Endothelial cell of umbilical vein (primary cell): ENCODE measurements around the gene SMIM11. TPM values are rescaled to one million over a fixed set of nuclear protein-coding genes. Genes with fewer than 3 reads are reported as not detected.

Experiments
- BruUV-seq: library from RNA; stranded (reverse); fragments of 400-500 nt; replicated peaks from 2 replicates; lab custom pipeline; 2021; lab: Mats Ljungman, UMichigan
- CTCF ChIA-PET: fragments of 300-600, 350-600 bp; sonication (Branson Sonifier 250); formaldehyde crosslinking; loops from one replicate; lab custom pipeline; 2021; ENCODE audit warnings: antibody characterized with exemption, inconsistent platforms; lab: Charles Lee
- POLR2A ChIA-PET: fragments of 300-600, 350-600 bp; sonication (Branson Sonifier 250); formaldehyde crosslinking; loops from one replicate; lab custom pipeline; 2021; ENCODE audit warnings: antibody characterized with exemption, inconsistent platforms; lab: Charles Lee
- DNase-seq: peaks from one replicate; pipeline ENCODE4 v3.0.0-alpha.2; 2011; ENCODE audit warnings: low read depth, low spot score
- FAIRE-seq: peaks from 2 replicates; lab custom pipeline; 2011; peaks lifted over from hg19 to GRCh38; lab: Jason Lieb, UNC
- H2AFZ ChIP-seq: 2 replicates; pipeline ENCODE4 v1.6.0; 2012; ENCODE audit warnings: low read depth, low read length, control low read depth, inconsistent platforms
- H3K27ac ChIP-seq: 2 replicates; pipeline ENCODE4 v1.5.1; 2011; ENCODE audit warnings: low read depth, mild to moderate bottlenecking, control low read depth, low read length, moderate library complexity; ENCODE audit not compliant: insufficient read depth
- H3K27me3 ChIP-seq, 2 experiments: 2 replicates each; pipeline versions ENCODE4 v1.6.0 to v1.6.1; 2011; ENCODE audit warnings: low read length in 2 of 2, mixed read lengths in 1 of 2; ENCODE audit not compliant: control insufficient read depth in 2 of 2, insufficient read depth in 2 of 2
- H3K36me3 ChIP-seq, 2 experiments: 2 replicates in 1 of 2; 3 replicates in 1 of 2; pipeline ENCODE4 v1.5.1; 2011; ENCODE audit warnings: low read length in 2 of 2, mild to moderate bottlenecking in 1 of 2, moderate library complexity in 1 of 2; ENCODE audit not compliant: control insufficient read depth in 2 of 2, insufficient read depth in 2 of 2; ENCODE audit errors: extremely low read depth in 1 of 2
- H3K4me1 ChIP-seq: 3 replicates; pipeline ENCODE4 v1.5.1; 2011; ENCODE audit warnings: mild to moderate bottlenecking, low read length; ENCODE audit not compliant: control insufficient read depth, insufficient read depth; ENCODE audit errors: extremely low read depth
- H3K4me2 ChIP-seq: 2 replicates; pipeline ENCODE4 v1.6.1; 2011; ENCODE audit warnings: low read length, control low read depth, mixed read lengths; ENCODE audit not compliant: insufficient read depth
- H3K4me3 ChIP-seq, 3 experiments: fragments of 200-600 bp in 1 of 3; sonication (generic), shearing (Covaris generic) in 1 of 3; replicated peaks in 1 of 3; 2 replicates each; pipeline ENCODE4 v1.5.1; 2011 to 2016; ENCODE audit warnings: control low read depth in 3 of 3, low read length in 3 of 3, mild to moderate bottlenecking in 2 of 3, inconsistent platforms in 1 of 3, low read depth in 1 of 3, moderate library complexity in 1 of 3; ENCODE audit not compliant: insufficient read depth in 1 of 3
- H3K79me2 ChIP-seq: 2 replicates; pipeline ENCODE4 v1.6.0; 2012; ENCODE audit warnings: low read length, inconsistent platforms; ENCODE audit not compliant: control insufficient read depth, insufficient read depth
- H3K9ac ChIP-seq: replicated peaks from 2 replicates; pipeline ENCODE3; 2011; ENCODE audit warnings: low read length, control low read depth; ENCODE audit not compliant: insufficient read depth; ENCODE audit errors: extremely low read depth
- H3K9me1 ChIP-seq: replicated peaks from 3 replicates; pipeline ENCODE4 v1.6.0; 2011; ENCODE audit warnings: mild to moderate bottlenecking, low read length; ENCODE audit not compliant: control insufficient read depth, insufficient read depth; ENCODE audit errors: extremely low read depth
- H3K9me3 ChIP-seq: replicated peaks from 2 replicates; pipeline ENCODE4 v1.5.1; 2012; ENCODE audit warnings: low read length, inconsistent platforms; ENCODE audit not compliant: control insufficient read depth, insufficient read depth
- H4K20me1 ChIP-seq: replicated peaks from 2 replicates; pipeline ENCODE3; 2011; ENCODE audit warnings: mild to moderate bottlenecking, low read length; ENCODE audit not compliant: control insufficient read depth, insufficient read depth; ENCODE audit errors: extremely low read depth
- CTCF ChIP-seq, 2 donors: IDR thresholded peaks; 1 replicate in 1 of 2; 2 replicates in 1 of 2; pipeline ENCODE4 v1.5.1; 2011; ENCODE audit warnings: low read length in 2 of 2, mild to moderate bottlenecking in 2 of 2, moderate library complexity in 2 of 2, control low read depth in 1 of 2, inconsistent platforms in 1 of 2, low read depth in 1 of 2; ENCODE audit not compliant: insufficient read depth in 1 of 2; ENCODE audit errors: extremely low read depth in 1 of 2
- EZH2 ChIP-seq: IDR thresholded peaks from 2 replicates; pipeline ENCODE4 v1.6.1; 2012; ENCODE audit warnings: borderline replicate concordance, low read depth, mild to moderate bottlenecking, moderate library complexity, low read length, inconsistent platforms; ENCODE audit not compliant: severe bottlenecking
- FOS ChIP-seq: IDR thresholded peaks from 2 replicates; pipeline ENCODE4 v1.6.1; 2011; ENCODE audit warnings: mild to moderate bottlenecking, low read length, moderate library complexity, borderline replicate concordance; ENCODE audit not compliant: insufficient read depth
- GATA2 ChIP-seq: IDR thresholded peaks from 2 replicates; pipeline ENCODE4 v1.7.0; 2011; ENCODE audit warnings: low read depth, mild to moderate bottlenecking, moderate library complexity, mixed read lengths, low read length; ENCODE audit not compliant: insufficient read length, insufficient read depth
- JUN ChIP-seq: IDR thresholded peaks from 2 replicates; pipeline ENCODE4 v1.6.1; 2011; ENCODE audit warnings: borderline replicate concordance, low read depth; ENCODE audit not compliant: insufficient read length, insufficient read depth
- MAX ChIP-seq: IDR thresholded peaks from 2 replicates; pipeline ENCODE4 v1.6.1; 2011; ENCODE audit not compliant: insufficient read depth, insufficient read length
- MYC ChIP-seq: IDR thresholded peaks from one replicate; pipeline ENCODE4 v1.6.1; 2011; ENCODE audit warnings: mild to moderate bottlenecking, low read depth, low read length
- POLR2A ChIP-seq: IDR thresholded peaks from 2 replicates; pipeline ENCODE4 v1.6.1; 2012; ENCODE audit warnings: low read depth, mild to moderate bottlenecking, control low read depth, low read length
- POLR2AphosphoS5 ChIP-seq: IDR thresholded peaks from 2 replicates; pipeline ENCODE4 v1.6.1; 2012; ENCODE audit warnings: low read depth, mild to moderate bottlenecking, control low read depth, low read length, moderate library complexity; ENCODE audit not compliant: insufficient read depth
- dilution Hi-C: fragments of 300-500 bp; cut with MboI; formaldehyde crosslinking; loops from one replicate; pipeline ENCODE4 v1.15.0; 2019; ENCODE audit warnings: low sequenced_read_pairs; ENCODE audit not compliant: extremely low pct_ligation_motif_present
- intact Hi-C: fragments of 100-400 bp; cut with micrococcal nuclease; formaldehyde crosslinking; loops from one replicate; pipeline ENCODE4 v1.10.0; 2022
- polyA plus RNA-seq, 4 experiments: library from polyadenylated mRNA; depleted of rRNA in 3 of 4; stranded (reverse) in 3 of 4; unstranded in 1 of 4; fragments of >200 nt; gene quantifications; 2 replicates each; pipeline versions ENCODE4 v1.2.1 to v1.2.3, GENCODE V29; 2011 to 2012; ENCODE audit warnings: missing spikeins in 1 of 4
- total RNA-seq: library from RNA; stranded (reverse); gene quantifications from 2 replicates; pipeline ENCODE4 v1.2.3, GENCODE V29; 2021

The SMIM11 gene
- total and polyA plus RNA-seq, 2 donors (not counting 3 experiments of a cell fraction or from before 2014, with no cell fraction given) = 1.4 to 1.5 TPM

- DNase-seq = peak; percentile 48
- Histone ChIP-seq H3K27me3 (peaks cover 0 to 2% of the 10 kb centered on the region in 2 experiments), H3K9me1 (no peaks in the 10 kb centered on the region), H3K27ac (no peak overlapping the region), H3K9ac (no peak overlapping the region), H3K4me1 (peaks cover 10% of the 10 kb centered on the region), H3K79me2 (no peaks in the 10 kb centered on the region), H3K9me3 (no peaks in the 10 kb centered on the region), H3K36me3 (no peaks in the 10 kb centered on the region), H3K4me3 (no peak overlapping the region), H2AFZ (peak overlapping the region; percentile 25), H4K20me1 (no peaks in the 10 kb centered on the region), H3K4me2 (peak overlapping the region; percentile 33)
- peak; percentile 73 for FAIRE-seq
- intact Hi-C loops = no loop called here
- ChIA-PET CTCF (interaction anchor here (1.0 to 5.0 kb wide), 3 partner anchors 11 to 413 kb away, joined by 3 to 64 read pairs (median 22); no protein-coding TSS in a partner anchor), POLR2A (no interaction called here)
- TF ChIP-seq FOS (no peak), EZH2 (no peak), JUN (no peak)
- BruUV-seq = no TSS peak
- dilution Hi-C loops = no loop called here
Measured at GRCh38 chr21:34336756-34337391, 38.4 kb upstream of the SMIM11 start.

- dilution Hi-C loops = no loop called here
Measured at GRCh38 chr21:34337741-34338140, 37.6 kb upstream of the SMIM11 start.

More at GRCh38 chr21:34337741-34338140, 37.6 kb upstream of the SMIM11 start:
- H3K27me3 ChIP-seq = peaks cover 0 to 2% of the 10 kb centered on the region in 2 experiments
- H3K4me1 ChIP-seq = peaks cover 10% of the 10 kb centered on the region
- no peak overlapping the region for H2AFZ ChIP-seq
- no peak overlapping the region for H3K4me2 ChIP-seq
- FAIRE-seq (no peak), DNase-seq (no peak)
- TF ChIP-seq EZH2 (no peak), FOS (no peak), JUN (no peak), MAX (no peak), POLR2A (no peak), POLR2AphosphoS5 (no peak), GATA2 (no peak), MYC (no peak), CTCF (IDR thresholded peaks at IDR 0.05; ENCODE audit: extremely low read depth in 1 of 2, insufficient read depth in 1 of 2, low read depth in 1 of 2, low read length in 2 of 2) (no peak)
- BruUV-seq = no TSS peak
- no peak overlapping the region for H3K9ac ChIP-seq
- H3K9me3 ChIP-seq = no peaks in the 10 kb centered on the region
- no peak overlapping the region for H3K27ac ChIP-seq
- no peaks in the 10 kb centered on the region for H3K79me2 ChIP-seq
- H3K9me1 ChIP-seq = no peaks in the 10 kb centered on the region
- intact Hi-C loops = no loop called here
- ChIA-PET POLR2A (no interaction called here), CTCF (interaction anchor here (2.2 to 5.0 kb wide), 2 partner anchors 10 to 414 kb away, joined by 22 to 64 read pairs; no protein-coding TSS in a partner anchor)
- H3K4me3 ChIP-seq = no peak overlapping the region
- H3K36me3 ChIP-seq = no peaks in the 10 kb centered on the region
- H4K20me1 ChIP-seq = no peaks in the 10 kb centered on the region
